Breast epithelium (tissue), 3 donors: ENCODE data around the gene RNF223.

Experiments used
- POLR2A ChIP-seq: fragments of 450-650 bp; IDR thresholded peaks from one replicate; pipeline ENCODE4 v1.6.1; 2016; ENCODE audit warnings: antibody characterized with exemption, mild to moderate bottlenecking, moderate library complexity
- POLR2AphosphoS5 ChIP-seq, 3 donors: sonication (generic); formaldehyde crosslinking; IDR thresholded peaks; one replicate each; pipeline ENCODE4 v1.6.1; 2017; ENCODE audit warnings: antibody characterized with exemption in 3 of 3
- TF ChIP-seq, protein P1 (sequence below), 3 donors: fragments of 450-650 bp; IDR thresholded peaks; one replicate each; pipeline ENCODE4 v1.5.1; 2016 to 2017; ENCODE audit warnings: antibody characterized with exemption in 3 of 3, mild to moderate bottlenecking in 3 of 3, moderate library complexity in 3 of 3

GRCh38 chr1:1044455-1045078 is 29.5 kb downstream of the RNF223 start:
- TF ChIP-seq, protein P1, sequence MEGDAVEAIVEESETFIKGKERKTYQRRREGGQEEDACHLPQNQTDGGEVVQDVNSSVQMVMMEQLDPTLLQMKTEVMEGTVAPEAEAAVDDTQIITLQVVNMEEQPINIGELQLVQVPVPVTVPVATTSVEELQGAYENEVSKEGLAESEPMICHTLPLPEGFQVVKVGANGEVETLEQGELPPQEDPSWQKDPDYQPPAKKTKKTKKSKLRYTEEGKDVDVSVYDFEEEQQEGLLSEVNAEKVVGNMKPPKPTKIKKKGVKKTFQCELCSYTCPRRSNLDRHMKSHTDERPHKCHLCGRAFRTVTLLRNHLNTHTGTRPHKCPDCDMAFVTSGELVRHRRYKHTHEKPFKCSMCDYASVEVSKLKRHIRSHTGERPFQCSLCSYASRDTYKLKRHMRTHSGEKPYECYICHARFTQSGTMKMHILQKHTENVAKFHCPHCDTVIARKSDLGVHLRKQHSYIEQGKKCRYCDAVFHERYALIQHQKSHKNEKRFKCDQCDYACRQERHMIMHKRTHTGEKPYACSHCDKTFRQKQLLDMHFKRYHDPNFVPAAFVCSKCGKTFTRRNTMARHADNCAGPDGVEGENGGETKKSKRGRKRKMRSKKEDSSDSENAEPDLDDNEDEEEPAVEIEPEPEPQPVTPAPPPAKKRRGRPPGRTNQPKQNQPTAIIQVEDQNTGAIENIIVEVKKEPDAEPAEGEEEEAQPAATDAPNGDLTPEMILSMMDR (IDR thresholded peaks at IDR 0.05), result no peak
- TF ChIP-seq POLR2A (no peak), POLR2AphosphoS5 (IDR thresholded peaks at IDR 0.05) (no peak)
